PC-3 (cell line): ENCODE data around the gene MGLL. TPM values are rescaled to one million over a fixed set of nuclear protein-coding genes. Genes with fewer than 3 reads are reported as not detected.

Source experiments
- ATAC-seq: fragments of 200-7000 bp; cut with Tn5 transposase; 2 replicates; pipeline ENCODE4 v1.9.1; 2020; ENCODE audit warnings: mild to moderate bottlenecking, moderate library complexity
- BruUV-seq: library from RNA; stranded (reverse); fragments of 400-500 nt; replicated peaks from 2 replicates; lab custom pipeline; 2021; lab: Mats Ljungman, UMichigan
- CTCF ChIA-PET: fragments of 300-600 bp; sonication (Branson Sonifier 250); formaldehyde crosslinking; loops from one replicate; lab custom pipeline; 2022; ENCODE audit warnings: antibody characterized with exemption; lab: Charles Lee
- POLR2A ChIA-PET: fragments of 300-600 bp; sonication (Branson Sonifier 250); formaldehyde crosslinking; loops from one replicate; lab custom pipeline; 2022; ENCODE audit warnings: antibody characterized with exemption; ENCODE audit not compliant: unreplicated experiment; lab: Charles Lee
- DNase-seq: peaks from one replicate; pipeline ENCODE4 v3.0.0-alpha.2; 2015
- H2AFZ ChIP-seq: fragments of 300-600 bp; sonication (generic); 2 replicates; pipeline ENCODE4 v1.6.0; 2016; ENCODE audit warnings: antibody characterized with exemption, low read length
- H3F3A ChIP-seq: fragments of 300-600 bp; sonication (generic); one replicate; pipeline ENCODE4 v1.6.0; 2017; ENCODE audit warnings: antibody characterized with exemption, low read length, control low read depth, mild to moderate bottlenecking; ENCODE audit not compliant: unreplicated experiment
- H3K27ac ChIP-seq: fragments of 300-600 bp; sonication (generic); 2 replicates; pipeline ENCODE4 v1.5.1; 2016; ENCODE audit warnings: mild to moderate bottlenecking, low read length
- H3K27me3 ChIP-seq: fragments of 300-600 bp; sonication (generic); 2 replicates; pipeline ENCODE4 v1.6.1; 2016; ENCODE audit warnings: low read length, mixed read lengths
- H3K36me3 ChIP-seq: fragments of 300-600 bp; sonication (generic); 2 replicates; pipeline ENCODE4 v1.6.1; 2016; ENCODE audit warnings: low read depth, mixed run types, low read length, mixed read lengths
- H3K4me1 ChIP-seq: fragments of 300-600 bp; sonication (generic); 2 replicates; pipeline ENCODE4 v1.5.1; 2016; ENCODE audit warnings: low read length; ENCODE audit not compliant: insufficient read depth
- H3K4me2 ChIP-seq: fragments of 300-600 bp; sonication (generic); 2 replicates; pipeline ENCODE4 v1.6.0; 2016; ENCODE audit warnings: low read length
- H3K4me3 ChIP-seq: fragments of 300-600 bp; sonication (generic); 2 replicates; pipeline ENCODE4 v1.5.1; 2016; ENCODE audit warnings: mild to moderate bottlenecking, low read length, mixed read lengths
- H3K79me2 ChIP-seq: fragments of 300-600 bp; sonication (generic); 2 replicates; pipeline ENCODE4 v1.6.1; 2017; ENCODE audit warnings: low read length, mixed read lengths
- H3K9ac ChIP-seq: fragments of 300-600 bp; sonication (generic); 2 replicates; pipeline ENCODE4 v1.6.0; 2016; ENCODE audit warnings: mild to moderate bottlenecking, low read length
- H3K9me2 ChIP-seq: fragments of 300-600 bp; sonication (generic); replicated peaks from 2 replicates; pipeline ENCODE4 v1.6.1; 2016; ENCODE audit warnings: mixed run types, low read length, mixed read lengths
- H3K9me3 ChIP-seq: fragments of 300-600 bp; sonication (generic); 2 replicates; pipeline ENCODE4 v1.6.1; 2016; ENCODE audit warnings: low read length, mixed read lengths
- H4K20me1 ChIP-seq: fragments of 300-600 bp; sonication (generic); 2 replicates; pipeline ENCODE4 v1.6.1; 2016; ENCODE audit warnings: low read length, mixed read lengths
- EZH2 ChIP-seq: fragments of 300-600 bp; sonication (generic); IDR thresholded peaks from one replicate; pipeline ENCODE4 v1.6.1; 2017; ENCODE audit warnings: antibody characterized with exemption, mild to moderate bottlenecking, low read length; ENCODE audit not compliant: unreplicated experiment
- EZH2phosphoT487 ChIP-seq: fragments of 300-600 bp; sonication (generic); IDR thresholded peaks from 2 replicates; pipeline ENCODE4 v1.6.1; 2018; ENCODE audit warnings: mild to moderate bottlenecking, antibody characterized with exemption, low read length, borderline replicate concordance
- intact Hi-C: fragments of 100-400 bp; cut with micrococcal nuclease; formaldehyde crosslinking; loops from 2 replicates; pipeline ENCODE4 v1.9.0; 2023
- total RNA-seq: library from RNA; depleted of rRNA; stranded (reverse); fragments of >200 nt; gene quantifications from 2 replicates; pipeline ENCODE4 v1.2.3, GENCODE V29; 2014
- TF ChIP-seq, protein P1 (sequence below): fragments of 300-600 bp; sonication (generic); conservative IDR thresholded peaks from 2 replicates; pipeline ENCODE4 v1.5.1; 2017; ENCODE audit warnings: antibody characterized with exemption, low read depth, mild to moderate bottlenecking, low read length

Gene MGLL
- total RNA-seq, 1 experiment from 2014 or later, result 38.7 TPM

DNA sequence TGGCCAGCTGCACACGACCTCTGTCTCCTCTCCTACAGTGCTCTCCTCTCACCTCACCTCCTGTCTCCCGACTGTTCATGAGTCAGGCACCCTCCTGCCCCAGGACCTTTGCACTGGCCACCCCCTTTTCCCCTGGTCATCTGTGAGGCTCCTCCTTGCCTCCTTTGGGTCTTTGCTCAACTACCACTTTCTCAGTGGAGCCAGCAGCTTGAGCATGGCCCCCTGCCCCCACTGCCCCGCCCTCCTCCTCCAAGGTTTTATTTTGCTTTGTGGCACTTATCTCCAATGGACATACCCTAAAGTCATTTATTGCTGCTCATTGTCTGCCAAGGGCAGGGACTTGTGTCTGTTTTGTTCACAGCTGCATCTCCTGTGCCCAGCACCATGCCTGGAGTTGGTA is 64.3 kb downstream of the MGLL start:
- Histone ChIP-seq H3K4me1 (no peaks in the 10 kb centered on the region), H3K9me2 (no peaks in the 10 kb centered on the region), H3K36me3 (no peaks in the 10 kb centered on the region), H3K9me3 (no peaks in the 10 kb centered on the region), H3K79me2 (no peaks in the 10 kb centered on the region), H3K4me3 (no peak overlapping the region), H3K4me2 (no peak overlapping the region), H3K9ac (no peak overlapping the region), H3K27ac (no peak overlapping the region), H2AFZ (no peak overlapping the region), H3F3A (no peaks in the 10 kb centered on the region), H3K27me3 (no peaks in the 10 kb centered on the region), H4K20me1 (no peaks in the 10 kb centered on the region)
- ChIA-PET POLR2A (no interaction called here), CTCF (no interaction called here)
- intact Hi-C loops, result no loop called here
- ATAC-seq (no peak), DNase-seq (no peak)
- BruUV-seq, result no TSS peak
- TF ChIP-seq EZH2 (no peak), EZH2phosphoT487 (no peak)
- TF ChIP-seq, protein P1, sequence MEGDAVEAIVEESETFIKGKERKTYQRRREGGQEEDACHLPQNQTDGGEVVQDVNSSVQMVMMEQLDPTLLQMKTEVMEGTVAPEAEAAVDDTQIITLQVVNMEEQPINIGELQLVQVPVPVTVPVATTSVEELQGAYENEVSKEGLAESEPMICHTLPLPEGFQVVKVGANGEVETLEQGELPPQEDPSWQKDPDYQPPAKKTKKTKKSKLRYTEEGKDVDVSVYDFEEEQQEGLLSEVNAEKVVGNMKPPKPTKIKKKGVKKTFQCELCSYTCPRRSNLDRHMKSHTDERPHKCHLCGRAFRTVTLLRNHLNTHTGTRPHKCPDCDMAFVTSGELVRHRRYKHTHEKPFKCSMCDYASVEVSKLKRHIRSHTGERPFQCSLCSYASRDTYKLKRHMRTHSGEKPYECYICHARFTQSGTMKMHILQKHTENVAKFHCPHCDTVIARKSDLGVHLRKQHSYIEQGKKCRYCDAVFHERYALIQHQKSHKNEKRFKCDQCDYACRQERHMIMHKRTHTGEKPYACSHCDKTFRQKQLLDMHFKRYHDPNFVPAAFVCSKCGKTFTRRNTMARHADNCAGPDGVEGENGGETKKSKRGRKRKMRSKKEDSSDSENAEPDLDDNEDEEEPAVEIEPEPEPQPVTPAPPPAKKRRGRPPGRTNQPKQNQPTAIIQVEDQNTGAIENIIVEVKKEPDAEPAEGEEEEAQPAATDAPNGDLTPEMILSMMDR, result no peak

DNA sequence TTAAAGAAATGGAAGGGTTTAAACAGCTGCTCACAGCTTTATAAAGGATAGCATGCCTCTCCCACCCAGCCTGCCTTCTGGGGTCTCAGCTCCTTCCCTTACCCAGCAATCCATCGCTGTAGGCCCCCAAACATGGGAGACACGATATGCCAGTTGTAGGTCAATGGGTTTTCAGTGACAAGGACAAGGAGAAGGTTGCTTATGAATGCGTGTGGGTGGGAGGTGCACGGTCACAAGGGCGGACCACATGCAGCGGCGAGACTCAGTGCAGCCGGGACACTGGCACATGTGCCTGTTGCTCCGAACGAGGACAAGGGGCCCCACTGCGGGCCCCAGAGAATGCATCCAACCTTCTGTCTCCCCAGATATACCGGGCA is 67.0 kb downstream of the MGLL start:
- TF ChIP-seq, protein P1, result no peak
- TF ChIP-seq EZH2phosphoT487, result no peak
- Histone ChIP-seq H3K79me2 (0 out of 2 replicates have a peak, but pooled peaks cover 2% of the 10 kb centered on the region), H3K4me3 (no peak overlapping the region), H3K4me1 (peaks cover 16% of the 10 kb centered on the region), H3K9me2 (no peaks in the 10 kb centered on the region), H3K4me2 (no peak overlapping the region), H3F3A (no peaks in the 10 kb centered on the region), H4K20me1 (no peaks in the 10 kb centered on the region), H3K27ac (no peak overlapping the region), H3K36me3 (no peaks in the 10 kb centered on the region), H3K9me3 (no peaks in the 10 kb centered on the region), H3K9ac (no peak overlapping the region), H2AFZ (no peak overlapping the region), H3K27me3 (no peaks in the 10 kb centered on the region)
- CTCF ChIA-PET, result no interaction called here
- POLR2A ChIA-PET, result no interaction called here
- ATAC-seq (no peak), DNase-seq (no peak)
- no TSS peak for BruUV-seq
- intact Hi-C loops, result no loop called here

DNA sequence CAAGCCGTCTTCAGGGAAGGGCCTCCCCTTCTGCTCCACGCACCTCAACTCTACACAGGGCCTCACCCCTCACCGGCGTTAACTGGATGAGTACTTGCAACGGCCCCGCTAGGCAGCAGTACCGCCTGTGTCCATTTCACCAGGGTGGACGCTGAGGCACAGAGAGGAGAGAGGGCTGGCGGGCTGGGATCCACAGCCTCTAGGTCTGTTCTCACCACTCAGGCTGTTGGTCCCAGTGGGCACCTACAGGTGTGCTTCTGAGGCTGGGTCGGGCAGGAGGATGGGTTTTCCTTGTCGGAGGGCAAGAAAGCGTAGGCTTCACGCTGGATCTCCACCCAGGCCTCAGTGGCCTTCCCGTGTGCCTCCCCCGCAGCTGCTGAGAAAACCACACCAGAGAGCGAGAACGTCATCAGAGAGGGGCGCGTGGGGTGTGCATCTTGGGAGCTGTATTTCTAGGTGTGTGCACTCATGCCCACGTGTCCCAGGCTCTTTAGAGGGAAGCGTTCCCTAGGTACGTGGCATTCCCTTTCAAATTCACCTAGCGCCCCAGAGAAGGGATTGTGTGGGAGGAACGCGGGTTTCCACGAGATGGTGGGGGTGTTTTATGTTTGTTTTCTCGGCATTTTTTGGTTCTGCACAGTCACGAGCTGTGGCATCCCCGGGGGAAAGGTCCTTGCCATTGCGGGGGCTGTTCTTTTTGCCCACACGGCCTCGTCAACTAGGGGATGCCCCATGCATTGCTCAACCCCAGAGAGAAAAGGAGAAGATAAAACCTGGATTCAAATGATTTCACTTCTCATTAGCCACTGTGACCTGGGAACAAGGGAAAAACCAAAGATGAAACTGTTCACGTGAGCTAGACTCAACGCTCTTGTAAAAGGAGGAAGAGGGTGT is 67.7 kb downstream of the MGLL start:
- CTCF ChIA-PET, result no interaction called here
- no TSS peak for BruUV-seq

More for the DNA sequence above, 67.7 kb downstream of the MGLL start:
- Histone ChIP-seq H3K9me2 (no peaks in the 10 kb centered on the region), H2AFZ (no peak overlapping the region), H3K79me2 (0 out of 2 replicates have a peak, but pooled peaks cover 3% of the 10 kb centered on the region), H3K9me3 (no peaks in the 10 kb centered on the region), H3F3A (no peaks in the 10 kb centered on the region), H3K4me1 (peaks cover 22% of the 10 kb centered on the region), H3K4me3 (no peak overlapping the region), H3K36me3 (peaks cover 2% of the 10 kb centered on the region; the same call in 1 of the 2 replicates), H3K27me3 (no peaks in the 10 kb centered on the region), H4K20me1 (no peaks in the 10 kb centered on the region), H3K27ac (no peak overlapping the region), H3K9ac (no peak overlapping the region), H3K4me2 (no peak overlapping the region)
- POLR2A ChIA-PET, result no interaction called here
- DNase-seq (no peak), ATAC-seq (no peak)
- intact Hi-C loops, result no loop called here
- TF ChIP-seq EZH2, result no peak
- TF ChIP-seq, protein P1, result no peak
- no peak for TF ChIP-seq EZH2phosphoT487
